Measurements from ENCODE around the gene CCDC183.

DNA sequence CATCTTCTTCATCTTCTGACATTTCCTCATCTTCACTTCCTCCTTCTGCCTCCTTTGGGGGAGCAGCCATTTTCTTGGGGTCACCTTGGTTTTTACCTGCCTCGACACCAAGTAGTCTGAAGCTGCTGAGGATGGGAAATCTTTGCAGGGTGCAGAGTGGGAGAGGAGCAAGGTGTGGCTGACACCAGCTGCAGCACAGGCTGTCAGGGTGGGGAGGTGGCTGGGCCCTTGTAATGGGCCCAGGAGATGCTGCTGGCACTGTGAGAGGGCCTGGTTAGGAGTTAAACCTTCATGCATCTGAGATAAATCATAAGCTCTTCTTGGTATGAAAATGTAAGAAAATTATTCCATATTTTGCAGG is 19.3 kb downstream of the CCDC183 start:
- TF ChIP-seq CTCF (conservative IDR thresholded peaks at IDR 0.05 in 1 of 2, IDR thresholded peaks at IDR 0.05 in 1 of 2; ENCODE audit: extremely low read depth in 1 of 2, insufficient read depth in 1 of 2, low read depth in 1 of 2, low read length in 2 of 2) (no peak), EZH2 (IDR thresholded peaks at IDR 0.05; ENCODE audit: borderline replicate concordance, low read length) (no peak)
